Endothelial cell of umbilical vein (primary cell): ENCODE data around the gene HES3. TPM values are rescaled to one million over a fixed set of nuclear protein-coding genes. Genes with fewer than 3 reads are reported as not detected.

Experiments
- BruUV-seq: library from RNA; stranded (reverse); fragments of 400-500 nt; replicated peaks from 2 replicates; lab custom pipeline; 2021; lab: Mats Ljungman, UMichigan
- CTCF ChIA-PET: fragments of 300-600, 350-600 bp; sonication (Branson Sonifier 250); formaldehyde crosslinking; loops from one replicate; lab custom pipeline; 2021; ENCODE audit warnings: antibody characterized with exemption, inconsistent platforms; lab: Charles Lee
- POLR2A ChIA-PET: fragments of 300-600, 350-600 bp; sonication (Branson Sonifier 250); formaldehyde crosslinking; loops from one replicate; lab custom pipeline; 2021; ENCODE audit warnings: antibody characterized with exemption, inconsistent platforms; lab: Charles Lee
- DNase-seq: peaks from one replicate; pipeline ENCODE4 v3.0.0-alpha.2; 2011; ENCODE audit warnings: low read depth, low spot score
- FAIRE-seq: peaks from 2 replicates; lab custom pipeline; 2011; peaks lifted over from hg19 to GRCh38; lab: Jason Lieb, UNC
- H2AFZ ChIP-seq: 2 replicates; pipeline ENCODE4 v1.6.0; 2012; ENCODE audit warnings: low read depth, low read length, control low read depth, inconsistent platforms
- H3K27ac ChIP-seq: 2 replicates; pipeline ENCODE4 v1.5.1; 2011; ENCODE audit warnings: low read depth, mild to moderate bottlenecking, control low read depth, low read length, moderate library complexity; ENCODE audit not compliant: insufficient read depth
- H3K27me3 ChIP-seq, 2 experiments: 2 replicates each; pipeline versions ENCODE4 v1.6.0 to v1.6.1; 2011; ENCODE audit warnings: low read length in 2 of 2, mixed read lengths in 1 of 2; ENCODE audit not compliant: control insufficient read depth in 2 of 2, insufficient read depth in 2 of 2
- H3K36me3 ChIP-seq, 2 experiments: 2 replicates in 1 of 2; 3 replicates in 1 of 2; pipeline ENCODE4 v1.5.1; 2011; ENCODE audit warnings: low read length in 2 of 2, mild to moderate bottlenecking in 1 of 2, moderate library complexity in 1 of 2; ENCODE audit not compliant: control insufficient read depth in 2 of 2, insufficient read depth in 2 of 2; ENCODE audit errors: extremely low read depth in 1 of 2
- H3K4me1 ChIP-seq: 3 replicates; pipeline ENCODE4 v1.5.1; 2011; ENCODE audit warnings: mild to moderate bottlenecking, low read length; ENCODE audit not compliant: control insufficient read depth, insufficient read depth; ENCODE audit errors: extremely low read depth
- H3K4me2 ChIP-seq: 2 replicates; pipeline ENCODE4 v1.6.1; 2011; ENCODE audit warnings: low read length, control low read depth, mixed read lengths; ENCODE audit not compliant: insufficient read depth
- H3K4me3 ChIP-seq, 3 experiments: fragments of 200-600 bp in 1 of 3; sonication (generic), shearing (Covaris generic) in 1 of 3; replicated peaks in 1 of 3; 2 replicates each; pipeline ENCODE4 v1.5.1; 2011 to 2016; ENCODE audit warnings: control low read depth in 3 of 3, low read length in 3 of 3, mild to moderate bottlenecking in 2 of 3, inconsistent platforms in 1 of 3, low read depth in 1 of 3, moderate library complexity in 1 of 3; ENCODE audit not compliant: insufficient read depth in 1 of 3
- H3K79me2 ChIP-seq: 2 replicates; pipeline ENCODE4 v1.6.0; 2012; ENCODE audit warnings: low read length, inconsistent platforms; ENCODE audit not compliant: control insufficient read depth, insufficient read depth
- H3K9ac ChIP-seq: replicated peaks from 2 replicates; pipeline ENCODE3; 2011; ENCODE audit warnings: low read length, control low read depth; ENCODE audit not compliant: insufficient read depth; ENCODE audit errors: extremely low read depth
- H3K9me1 ChIP-seq: replicated peaks from 3 replicates; pipeline ENCODE4 v1.6.0; 2011; ENCODE audit warnings: mild to moderate bottlenecking, low read length; ENCODE audit not compliant: control insufficient read depth, insufficient read depth; ENCODE audit errors: extremely low read depth
- H3K9me3 ChIP-seq: replicated peaks from 2 replicates; pipeline ENCODE4 v1.5.1; 2012; ENCODE audit warnings: low read length, inconsistent platforms; ENCODE audit not compliant: control insufficient read depth, insufficient read depth
- H4K20me1 ChIP-seq: replicated peaks from 2 replicates; pipeline ENCODE3; 2011; ENCODE audit warnings: mild to moderate bottlenecking, low read length; ENCODE audit not compliant: control insufficient read depth, insufficient read depth; ENCODE audit errors: extremely low read depth
- EZH2 ChIP-seq: IDR thresholded peaks from 2 replicates; pipeline ENCODE4 v1.6.1; 2012; ENCODE audit warnings: borderline replicate concordance, low read depth, mild to moderate bottlenecking, moderate library complexity, low read length, inconsistent platforms; ENCODE audit not compliant: severe bottlenecking
- FOS ChIP-seq: IDR thresholded peaks from 2 replicates; pipeline ENCODE4 v1.6.1; 2011; ENCODE audit warnings: mild to moderate bottlenecking, low read length, moderate library complexity, borderline replicate concordance; ENCODE audit not compliant: insufficient read depth
- GATA2 ChIP-seq: IDR thresholded peaks from 2 replicates; pipeline ENCODE4 v1.7.0; 2011; ENCODE audit warnings: low read depth, mild to moderate bottlenecking, moderate library complexity, mixed read lengths, low read length; ENCODE audit not compliant: insufficient read length, insufficient read depth
- JUN ChIP-seq: IDR thresholded peaks from 2 replicates; pipeline ENCODE4 v1.6.1; 2011; ENCODE audit warnings: borderline replicate concordance, low read depth; ENCODE audit not compliant: insufficient read length, insufficient read depth
- MYC ChIP-seq: IDR thresholded peaks from one replicate; pipeline ENCODE4 v1.6.1; 2011; ENCODE audit warnings: mild to moderate bottlenecking, low read depth, low read length
- POLR2A ChIP-seq: IDR thresholded peaks from 2 replicates; pipeline ENCODE4 v1.6.1; 2012; ENCODE audit warnings: low read depth, mild to moderate bottlenecking, control low read depth, low read length
- dilution Hi-C: fragments of 300-500 bp; cut with MboI; formaldehyde crosslinking; loops from one replicate; pipeline ENCODE4 v1.15.0; 2019; ENCODE audit warnings: low sequenced_read_pairs; ENCODE audit not compliant: extremely low pct_ligation_motif_present
- intact Hi-C: fragments of 100-400 bp; cut with micrococcal nuclease; formaldehyde crosslinking; loops from one replicate; pipeline ENCODE4 v1.10.0; 2022
- polyA plus RNA-seq, 4 experiments: library from polyadenylated mRNA; depleted of rRNA in 3 of 4; stranded (reverse) in 3 of 4; unstranded in 1 of 4; fragments of >200 nt; gene quantifications; 2 replicates each; pipeline versions ENCODE4 v1.2.1 to v1.2.3, GENCODE V29; 2011 to 2012; ENCODE audit warnings: missing spikeins in 1 of 4
- total RNA-seq: library from RNA; stranded (reverse); gene quantifications from 2 replicates; pipeline ENCODE4 v1.2.3, GENCODE V29; 2021
- TF ChIP-seq, protein P1 (sequence below): IDR thresholded peaks from 2 replicates; pipeline ENCODE4 v1.6.1; 2011; ENCODE audit not compliant: insufficient read depth, insufficient read length

The HES3 gene
- total and polyA plus RNA-seq, 2 donors (not counting 3 experiments of a cell fraction or from before 2014, with no cell fraction given), result not detected

DNA sequence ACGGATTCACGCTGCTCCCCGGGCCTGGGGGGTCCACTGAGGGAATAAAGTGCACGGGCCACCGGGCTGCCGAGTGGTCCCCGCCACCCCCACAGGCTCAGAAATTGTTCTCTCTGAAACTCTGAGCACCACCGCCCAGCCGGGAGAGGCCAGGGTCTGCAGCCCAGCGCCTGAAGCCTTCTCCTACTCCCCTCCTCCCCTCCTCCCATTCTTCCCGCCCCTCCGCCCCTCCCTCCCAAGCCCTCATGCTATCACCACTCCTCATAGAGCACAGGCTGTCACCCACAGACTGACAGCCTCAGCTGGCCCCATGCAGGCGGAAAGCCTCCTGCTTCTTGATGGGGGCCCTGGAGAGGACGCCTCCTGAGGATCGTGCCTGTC, 17.6 kb downstream of the HES3 start:
- Histone ChIP-seq H3K9me3 (no peaks in the 10 kb centered on the region), H3K27ac (no peak overlapping the region), H3K9ac (no peak overlapping the region), H4K20me1 (no peaks in the 10 kb centered on the region), H3K79me2 (no peaks in the 10 kb centered on the region), H3K27me3 (no peaks in the 10 kb centered on the region), H2AFZ (peak overlapping the region; percentile 63), H3K4me2 (peak overlapping the region; percentile 38), H3K36me3 (no peaks in the 10 kb centered on the region), H3K4me1 (no peaks in the 10 kb centered on the region), H3K9me1 (no peaks in the 10 kb centered on the region), H3K4me3 (peak overlapping the region in 1 of 3 experiments; percentile 24)
- no peak for FAIRE-seq
- intact Hi-C loops (loop anchor here (5.0 kb wide), 2 partner anchors 81 to 161 kb away; partner anchors contain the start of gene ESPN), dilution Hi-C loops (no loop called here)
- ChIA-PET CTCF (interaction anchor here (0.9 to 3.6 kb wide), 3 partner anchors 14 to 17 kb away, joined by 3 to 13 read pairs (median 3); no protein-coding TSS in a partner anchor), POLR2A (no interaction called here)
- TF ChIP-seq, protein P1, sequence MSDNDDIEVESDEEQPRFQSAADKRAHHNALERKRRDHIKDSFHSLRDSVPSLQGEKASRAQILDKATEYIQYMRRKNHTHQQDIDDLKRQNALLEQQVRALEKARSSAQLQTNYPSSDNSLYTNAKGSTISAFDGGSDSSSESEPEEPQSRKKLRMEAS, result no peak
- no TSS peak for BruUV-seq
- no peak for DNase-seq

DNA sequence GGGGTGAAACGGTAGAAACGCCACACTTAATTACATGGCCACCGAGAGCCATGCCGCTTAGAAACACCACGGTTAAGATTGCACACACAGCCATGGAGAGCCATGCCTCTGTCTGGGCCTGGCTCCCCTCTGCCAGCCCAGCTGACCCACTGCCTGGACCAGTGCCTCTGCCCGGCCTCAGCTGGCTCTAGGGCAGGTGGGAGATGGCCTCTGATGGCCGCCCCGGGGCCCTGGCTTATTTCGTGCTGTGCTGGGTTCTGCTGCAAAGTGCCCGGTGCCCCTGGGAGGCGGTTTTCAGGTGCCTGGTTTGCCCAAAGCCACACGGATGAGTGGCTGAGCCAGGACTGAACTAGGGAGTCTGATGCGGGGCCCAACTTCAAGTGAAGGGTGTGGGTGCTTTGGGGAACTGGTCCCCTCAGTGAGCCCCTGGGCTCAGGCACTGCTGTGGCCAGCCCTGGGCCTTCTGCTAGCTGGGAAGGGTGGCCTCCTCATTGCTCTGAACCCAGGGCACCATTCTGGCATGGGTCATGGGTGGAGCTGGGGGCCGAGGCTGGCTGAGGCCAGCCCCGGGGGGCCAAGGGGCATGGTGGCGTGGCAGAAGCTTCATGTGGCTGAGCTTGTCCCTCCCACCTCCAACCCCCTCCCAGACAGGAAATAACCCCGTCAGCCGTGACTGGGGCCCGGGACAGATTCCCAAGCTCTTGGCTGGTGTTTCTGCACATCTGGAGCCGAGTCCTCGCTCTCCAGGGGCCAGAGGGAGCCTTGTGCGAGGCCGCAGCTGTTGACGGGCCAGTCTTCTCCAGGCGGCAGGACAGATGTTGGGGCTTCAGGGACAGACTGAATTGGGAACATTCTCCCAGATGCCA, 18.8 kb downstream of the HES3 start:
- H3K9me1 ChIP-seq, result no peaks in the 10 kb centered on the region
- CTCF ChIA-PET, result interaction anchor here (1.2 kb wide), 1 partner anchor 17 kb away, joined by 3 read pairs; no protein-coding TSS in a partner anchor
- H3K27me3 ChIP-seq, result no peaks in the 10 kb centered on the region
- intact Hi-C loops (loop anchor here (5.0 kb wide), 2 partner anchors 80 to 160 kb away; partner anchors contain the start of gene ESPN), dilution Hi-C loops (no loop called here)
- no TSS peak for BruUV-seq
- TF ChIP-seq FOS (no peak), EZH2 (no peak), POLR2A (no peak), MYC (no peak), JUN (no peak), GATA2 (no peak)
- TF ChIP-seq, protein P1, result no peak
- H3K4me2 ChIP-seq, result no peak overlapping the region
- no peak overlapping the region for H3K9ac ChIP-seq
- H3K79me2 ChIP-seq, result no peaks in the 10 kb centered on the region
- POLR2A ChIA-PET, result no interaction called here
- H2AFZ ChIP-seq, result no peak overlapping the region
- no peaks in the 10 kb centered on the region for H3K4me1 ChIP-seq
- no peak for FAIRE-seq
- no peaks in the 10 kb centered on the region for H3K9me3 ChIP-seq
- no peaks in the 10 kb centered on the region for H3K36me3 ChIP-seq
- H4K20me1 ChIP-seq, result no peaks in the 10 kb centered on the region
- H3K27ac ChIP-seq, result no peak overlapping the region
- DNase-seq, result no peak
- H3K4me3 ChIP-seq, result no peak overlapping the region
